HepG2 (cell line): Measurements from ENCODE around the gene BDKRB1. TPM values are rescaled to one million over a fixed set of nuclear protein-coding genes. Genes with fewer than 3 reads are reported as not detected.

Source experiments
- ATAC-seq: fragments of 200-7000 bp; cut with Tn5 transposase; 3 replicates; pipeline ENCODE4 v1.9.1; 2020; ENCODE audit warnings: mild to moderate bottlenecking, moderate library complexity
- BruUV-seq: library from RNA; stranded (reverse); fragments of 400-500 nt; replicated peaks from 2 replicates; lab custom pipeline; 2021; lab: Mats Ljungman, UMichigan
- CTCF ChIA-PET: fragments of 300-600 bp; formaldehyde crosslinking; extraction: SDS; loops from one replicate; lab custom pipeline; 2021; ENCODE audit warnings: low total read pairs, inconsistent platforms, low intra/inter-chr PET ratio; lab: Yijun Ruan, JAX
- POLR2A ChIA-PET: fragments of 350-600 bp; sonication (Branson Sonifier 250); formaldehyde crosslinking; loops from one replicate; lab custom pipeline; 2020; ENCODE audit warnings: antibody characterized with exemption, inconsistent platforms; lab: Yijun Ruan, JAX
- DNase-seq: peaks from one replicate; pipeline ENCODE4 v3.0.0-alpha.2; 2015; ENCODE audit warnings: low spot score
- FAIRE-seq: peaks from 3 replicates; lab custom pipeline; 2011; peaks lifted over from hg19 to GRCh38; lab: Jason Lieb, UNC
- H2AFZ ChIP-seq: one replicate; pipeline ENCODE4 v1.6.1; 2011; ENCODE audit warnings: low read length, inconsistent platforms
- H3K27ac ChIP-seq: fragments of 300-600 bp; 3 replicates; pipeline ENCODE4 v1.8.0; 2011; ENCODE audit warnings: mixed run types, mild to moderate bottlenecking, mixed read lengths, low read length, inconsistent platforms; ENCODE audit not compliant: insufficient read depth; ENCODE audit errors: extremely low read length
- H3K27me3 ChIP-seq, 2 experiments: fragments of 200-600 bp in 1 of 2; 2 replicates in 1 of 2; 3 replicates in 1 of 2; pipeline versions ENCODE4 v1.6.0 to v1.8.0; 2011; ENCODE audit warnings: low read length in 2 of 2, mild to moderate bottlenecking in 2 of 2, moderate library complexity in 2 of 2, inconsistent platforms in 1 of 2; ENCODE audit not compliant: insufficient read depth in 2 of 2, control insufficient read depth in 1 of 2
- H3K36me3 ChIP-seq, 2 experiments: fragments of 200-600 bp in 1 of 2; replicated peaks in 1 of 2; 2 replicates in 1 of 2; 3 replicates in 1 of 2; pipeline versions ENCODE4 v1.5.1 to v1.8.0; 2011; ENCODE audit warnings: low read length in 2 of 2, inconsistent platforms in 1 of 2; ENCODE audit not compliant: insufficient read depth in 2 of 2, control insufficient read depth in 1 of 2
- H3K4me1 ChIP-seq: 2 replicates; pipeline ENCODE4 v1.5.1; 2012; ENCODE audit warnings: low read length, inconsistent platforms; ENCODE audit not compliant: insufficient read depth
- H3K4me2 ChIP-seq: 2 replicates; pipeline ENCODE4 v1.6.0; 2011; ENCODE audit warnings: low read depth, low read length, inconsistent platforms
- H3K4me3 ChIP-seq, 3 experiments: fragments of 200-600 bp in 1 of 3; sonication (generic), shearing (Covaris generic) in 1 of 3; replicated peaks in 1 of 3; 2 replicates each; pipeline ENCODE4 v1.5.1; 2011 to 2016; ENCODE audit warnings: low read length in 3 of 3, inconsistent platforms in 2 of 3, low read depth in 2 of 3, mild to moderate bottlenecking in 2 of 3, control low read depth in 1 of 3, mixed read lengths in 1 of 3; ENCODE audit not compliant: insufficient read depth in 1 of 3
- H3K79me2 ChIP-seq: one replicate; pipeline ENCODE4 v1.6.1; 2011; ENCODE audit warnings: low read length, inconsistent platforms; ENCODE audit not compliant: insufficient read depth
- H3K9ac ChIP-seq: 2 replicates; pipeline ENCODE4 v1.6.0; 2011; ENCODE audit warnings: mild to moderate bottlenecking, low read depth, low read length, inconsistent platforms; ENCODE audit not compliant: insufficient read depth
- H3K9me3 ChIP-seq: 2 replicates; pipeline ENCODE4 v1.5.1; 2012; ENCODE audit warnings: mild to moderate bottlenecking, low read length
- H4K20me1 ChIP-seq: 2 replicates; pipeline ENCODE4 v1.6.0; 2011; ENCODE audit warnings: inconsistent platforms, mild to moderate bottlenecking, low read length, moderate library complexity; ENCODE audit not compliant: insufficient read depth
- ELF3 ChIP-seq: IDR thresholded peaks from 2 replicates; pipeline ENCODE4 v1.6.1; 2016; ENCODE audit warnings: missing genetic modification reagents, missing compliant biosample characterization
- SMC3 ChIP-seq: IDR thresholded peaks from 2 replicates; pipeline ENCODE4 v1.6.1; 2011; ENCODE audit warnings: low read length, improper control_type of control experiment
- STAG1 ChIP-seq: sonication (generic); formaldehyde crosslinking; IDR thresholded peaks from 2 replicates; pipeline ENCODE4 v1.4.0; 2020; ENCODE audit warnings: missing genetic modification reagents
- ZBTB42 ChIP-seq: sonication (generic); formaldehyde crosslinking; IDR thresholded peaks from 2 replicates; pipeline ENCODE4 v1.5.0; 2020; ENCODE audit warnings: mild to moderate bottlenecking, missing genetic modification reagents
- ZNF235 ChIP-seq: sonication (generic); formaldehyde crosslinking; IDR thresholded peaks from 2 replicates; pipeline ENCODE4 v1.8.1; 2023; ENCODE audit warnings: mild to moderate bottlenecking, missing genetic modification reagents, borderline replicate concordance
- WGBS: methylation state at CpG from one replicate; pipeline ENCODE4 v1.1.6; 2017; ENCODE audit warnings: low lambda C conversion rate; 5-methylcytosine and 5-hydroxymethylcytosine counted together
- in situ Hi-C: cut with HindIII; loops from 2 replicates; pipeline ENCODE4 v1.10.0; 2017; ENCODE audit warnings: low pct_unique_long_range_greater_than_20kb; ENCODE audit not compliant: extremely low pct_ligation_motif_present
- intact Hi-C: fragments of 100-400 bp; cut with micrococcal nuclease; formaldehyde crosslinking; loops from one replicate; pipeline ENCODE4 v1.10.0; 2022; ENCODE audit not compliant: unreplicated experiment
- polyA plus RNA-seq, 8 experiments: library from polyadenylated mRNA; depleted of rRNA in 3 of 8; stranded (reverse) in 7 of 8; unstranded in 1 of 8; fragments of >200 nt; fragmentation: Illumina TruSeq in 4 of 8; extraction: Trizol in 4 of 8; gene quantifications; 2 replicates each; pipeline versions ENCODE4 v1.2.1 to v1.2.3, GENCODE V29; 2011 to 2016; ENCODE audit warnings: low read depth in 4 of 8, missing spikeins in 1 of 8, mixed read lengths in 1 of 8; ENCODE audit not compliant: insufficient read depth in 1 of 8
- total RNA-seq, 5 experiments: library from RNA; depleted of rRNA; stranded (reverse); fragments of >200 nt; fragmentation: Illumina TruSeq; extraction: Trizol; gene quantifications; 2 replicates each; pipeline ENCODE4 v1.2.3, GENCODE V29; 2016; ENCODE audit warnings: low read depth in 1 of 5
- TF ChIP-seq, protein P1 (sequence below): sonication (generic); formaldehyde crosslinking; IDR thresholded peaks from 2 replicates; pipeline ENCODE4 v1.5.0; 2020; ENCODE audit warnings: mild to moderate bottlenecking, missing genetic modification reagents, moderate library complexity

Gene BDKRB1
- total and polyA plus RNA-seq, 2 of the 13 experiments (the other 11 are each of a cell fraction or from before 2014, with no cell fraction given) = 0.05 TPM; not detected in 1

- TF ChIP-seq ZBTB42 (CRISPR knock-in tag) = no peak
Measured at GRCh38 chr14:96294246-96294645, 38.2 kb downstream of the BDKRB1 start (continued).

- FAIRE-seq (no peak), DNase-seq (peak; percentile 12), ATAC-seq (no peak)
- Histone ChIP-seq H3K4me3 (no peak overlapping the region), H3K4me2 (no peak overlapping the region), H3K9ac (no peak overlapping the region), H4K20me1 (no peaks in the 10 kb centered on the region), H3K27ac (no peak overlapping the region), H3K27me3 (no peaks in the 10 kb centered on the region), H3K9me3 (no peaks in the 10 kb centered on the region), H3K79me2 (no peaks in the 10 kb centered on the region), H3K36me3 (peaks cover 0 to 6% of the 10 kb centered on the region in 2 experiments; a peak in 1 of 5 replicates), H2AFZ (no peak overlapping the region), H3K4me1 (no peaks in the 10 kb centered on the region)
- BruUV-seq = no TSS peak
- CTCF ChIA-PET = interaction anchor here (0.6 to 3.0 kb wide), 2 partner anchors 127 to 197 kb away, joined by 3 to 44 read pairs; no protein-coding TSS in a partner anchor
- in situ Hi-C loops = loop anchor here (5.0 kb wide), 1 partner anchor 125 kb away; no protein-coding TSS in a partner anchor
- TF ChIP-seq, protein P1, sequence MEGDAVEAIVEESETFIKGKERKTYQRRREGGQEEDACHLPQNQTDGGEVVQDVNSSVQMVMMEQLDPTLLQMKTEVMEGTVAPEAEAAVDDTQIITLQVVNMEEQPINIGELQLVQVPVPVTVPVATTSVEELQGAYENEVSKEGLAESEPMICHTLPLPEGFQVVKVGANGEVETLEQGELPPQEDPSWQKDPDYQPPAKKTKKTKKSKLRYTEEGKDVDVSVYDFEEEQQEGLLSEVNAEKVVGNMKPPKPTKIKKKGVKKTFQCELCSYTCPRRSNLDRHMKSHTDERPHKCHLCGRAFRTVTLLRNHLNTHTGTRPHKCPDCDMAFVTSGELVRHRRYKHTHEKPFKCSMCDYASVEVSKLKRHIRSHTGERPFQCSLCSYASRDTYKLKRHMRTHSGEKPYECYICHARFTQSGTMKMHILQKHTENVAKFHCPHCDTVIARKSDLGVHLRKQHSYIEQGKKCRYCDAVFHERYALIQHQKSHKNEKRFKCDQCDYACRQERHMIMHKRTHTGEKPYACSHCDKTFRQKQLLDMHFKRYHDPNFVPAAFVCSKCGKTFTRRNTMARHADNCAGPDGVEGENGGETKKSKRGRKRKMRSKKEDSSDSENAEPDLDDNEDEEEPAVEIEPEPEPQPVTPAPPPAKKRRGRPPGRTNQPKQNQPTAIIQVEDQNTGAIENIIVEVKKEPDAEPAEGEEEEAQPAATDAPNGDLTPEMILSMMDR (CRISPR knock-in tag) = peak; percentile 23; the same call in 1 of the 2 replicates
- no peak for TF ChIP-seq ELF3
- peak; percentile 14; the same call in 1 of the 2 replicates for TF ChIP-seq SMC3
- TF ChIP-seq ZNF235 (CRISPR knock-in tag) = no peak
- peak; percentile 56 for TF ChIP-seq STAG1
- POLR2A ChIA-PET = no interaction called here
- intact Hi-C loops = loop anchor here (1.0 kb wide), 1 partner anchor 127 kb away; no protein-coding TSS in a partner anchor
- WGBS = 89% methylated on average over 2 of the region's 2 CpGs
Measured at GRCh38 chr14:96297000-96297399, 41.0 kb downstream of the BDKRB1 start.
